Left renal cortex interstitium (tissue), 4 donors: Measurements from ENCODE around the gene TKTL1. TPM values are rescaled to one million over a fixed set of nuclear protein-coding genes. Genes with fewer than 3 reads are reported as not detected.

Experiments
- DNase-seq, 4 donors: peaks; one replicate each; pipeline ENCODE4 v3.0.0-alpha.2; 2013; ENCODE audit warnings: low read depth in 4 of 4, low spot score in 2 of 4, missing footprints in 1 of 4
- polyA plus RNA-seq, 4 donors: library from polyadenylated mRNA; unstranded; fragments of 120-200 nt; gene quantifications; one replicate each; pipeline ENCODE4 v1.2.1, GENCODE V29; 2013; ENCODE audit not compliant: insufficient read length in 4 of 4

TKTL1 gene
- polyA plus RNA-seq, 4 donors = 0.33 to 0.61 (median 0.53) TPM

GRCh38 chrX:154358829-154359228 lies 63.2 kb downstream of the TKTL1 start:
- DNase-seq = no peak

- no peak for DNase-seq
Observed at GRCh38 chrX:154359362-154360154, 64.0 kb downstream of the TKTL1 start.

- DNase-seq = no peak
Observed at GRCh38 chrX:154360155-154360713, 64.6 kb downstream of the TKTL1 start.

- no peak for DNase-seq
Observed at GRCh38 chrX:154362085-154362742, 66.6 kb downstream of the TKTL1 start.

- DNase-seq = no peak
Observed at GRCh38 chrX:154363706-154364439, 68.3 kb downstream of the TKTL1 start.

GRCh38 chrX:154365052-154365600 lies 69.5 kb downstream of the TKTL1 start:
- no peak for DNase-seq

GRCh38 chrX:154365997-154366665 lies 70.5 kb downstream of the TKTL1 start:
- DNase-seq = no peak

GRCh38 chrX:154366666-154367055 lies 71.1 kb downstream of the TKTL1 start:
- no peak for DNase-seq

GRCh38 chrX:154367474-154368308 lies 72.1 kb downstream of the TKTL1 start:
- no peak for DNase-seq

- no peak for DNase-seq
Observed at GRCh38 chrX:154368630-154369448, 73.2 kb downstream of the TKTL1 start.

GRCh38 chrX:154369449-154370299 lies 74.1 kb downstream of the TKTL1 start:
- DNase-seq = peak in 1 of 4 donors; percentile 77

GRCh38 chrX:154370300-154371016 lies 74.9 kb downstream of the TKTL1 start:
- DNase-seq = no peak

- DNase-seq = peak in 1 of 4 donors; percentile 75
Observed at GRCh38 chrX:154371017-154371788, 75.6 kb downstream of the TKTL1 start.

GRCh38 chrX:154371789-154372300 lies 76.2 kb downstream of the TKTL1 start:
- no peak for DNase-seq

GRCh38 chrX:154372612-154373022 lies 77.0 kb downstream of the TKTL1 start:
- no peak for DNase-seq
